HG03159 (cell line): ENCODE measurements around the gene TFDP2.

Source experiments
- ATAC-seq: cut with Tn5 transposase; IDR thresholded peaks from one replicate; pipeline ENCODE4 v1.9.1; 2021; ENCODE audit warnings: mild to moderate bottlenecking, moderate library complexity; ENCODE audit not compliant: unreplicated experiment

The TFDP2 gene

DNA sequence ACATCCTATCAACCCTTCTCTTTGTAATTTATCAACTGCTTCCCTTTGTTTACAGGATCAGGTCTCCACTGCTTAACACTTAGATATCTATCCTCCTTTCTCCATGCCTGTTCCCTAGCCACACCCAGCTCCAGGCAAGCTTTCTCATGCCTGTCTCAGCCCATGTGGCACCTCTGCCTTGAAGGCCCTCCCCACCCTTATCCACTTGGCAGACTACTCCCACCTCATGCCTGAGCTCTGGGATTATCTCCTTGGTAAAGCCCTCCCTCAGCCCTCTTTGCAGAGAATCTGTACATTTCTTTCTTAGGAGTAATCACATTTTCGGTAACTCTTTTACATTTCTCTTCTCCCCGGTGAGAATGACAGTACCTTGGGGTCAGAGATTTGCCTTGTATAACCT lies 176.9 kb downstream of the TFDP2 start:
- no peak for ATAC-seq

DNA sequence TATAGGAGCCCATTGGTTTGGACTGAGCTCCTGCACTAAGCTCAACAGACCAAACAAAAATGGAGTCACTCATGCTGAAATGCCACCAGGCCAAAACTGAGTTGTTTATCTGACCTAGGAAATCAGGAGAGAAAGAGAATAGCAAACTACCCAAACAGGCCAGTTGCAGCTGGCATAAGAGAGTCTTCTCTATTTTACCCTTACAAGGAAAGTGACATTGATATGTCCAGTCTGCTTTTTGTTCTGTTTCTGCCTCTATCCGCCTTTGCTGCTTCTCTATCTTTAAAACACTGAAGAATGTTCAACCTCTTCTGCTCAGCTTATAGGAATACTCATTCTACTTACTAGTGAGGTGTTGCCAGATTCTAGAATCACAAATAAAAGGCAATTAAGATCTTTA lies 177.8 kb downstream of the TFDP2 start:
- no peak for ATAC-seq

DNA sequence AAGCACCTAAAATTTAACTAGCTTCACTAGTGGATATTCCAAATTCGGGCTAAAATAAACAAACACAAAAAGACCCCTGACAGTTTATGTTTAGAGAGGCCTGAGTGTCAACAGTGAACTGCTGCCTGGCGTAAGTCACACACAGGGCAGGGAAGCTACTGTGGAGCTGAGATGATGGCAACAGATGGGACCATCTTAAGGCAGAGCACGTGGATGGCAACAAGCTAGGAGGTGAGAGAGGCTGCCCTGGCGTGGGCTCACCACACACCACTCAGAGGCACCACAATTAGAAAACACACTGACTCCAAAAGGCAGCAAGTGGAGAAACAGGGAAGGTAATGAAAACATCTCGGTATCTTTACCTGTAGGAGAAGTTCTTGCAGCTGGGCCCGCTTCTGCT lies 179.6 kb downstream of the TFDP2 start:
- ATAC-seq: no peak

DNA sequence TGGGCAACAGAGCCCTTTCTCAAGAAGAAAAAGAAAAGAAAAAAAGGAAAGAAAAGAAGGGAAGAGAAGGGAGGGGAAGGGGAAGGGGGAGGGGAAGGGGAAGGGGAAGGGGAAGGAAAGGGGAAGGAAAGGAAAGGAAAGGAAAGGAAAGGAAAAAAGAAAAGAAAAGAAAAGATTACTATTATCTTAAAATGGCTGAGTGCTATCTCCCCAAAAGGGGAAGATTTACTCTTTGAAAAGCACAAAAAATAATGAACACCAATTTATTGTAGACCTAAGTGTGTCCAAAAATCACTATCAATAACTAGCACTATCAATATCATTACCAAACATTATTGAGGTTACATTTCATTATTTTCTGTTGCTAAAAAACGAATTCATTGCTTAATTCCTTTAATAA lies 183.9 kb downstream of the TFDP2 start:
- no peak for ATAC-seq

DNA sequence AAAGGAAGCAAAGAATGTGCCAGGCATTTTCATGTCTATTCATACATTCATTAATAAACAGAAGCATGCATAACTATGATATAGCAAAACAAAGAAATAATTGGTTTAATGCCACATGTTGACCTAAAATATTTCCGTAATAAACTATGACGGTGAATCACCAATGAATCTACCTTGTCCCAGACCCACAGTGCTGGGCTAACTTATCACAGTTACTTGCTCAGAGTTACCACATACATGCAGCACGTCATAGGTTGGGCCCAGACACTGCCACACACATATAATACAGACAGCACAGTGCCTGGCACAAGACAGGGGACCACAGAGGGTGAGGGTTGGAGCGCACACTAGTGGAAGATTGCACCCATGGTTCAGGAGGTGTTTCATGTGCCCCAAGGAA lies 186.0 kb downstream of the TFDP2 start:
- no peak for ATAC-seq

DNA sequence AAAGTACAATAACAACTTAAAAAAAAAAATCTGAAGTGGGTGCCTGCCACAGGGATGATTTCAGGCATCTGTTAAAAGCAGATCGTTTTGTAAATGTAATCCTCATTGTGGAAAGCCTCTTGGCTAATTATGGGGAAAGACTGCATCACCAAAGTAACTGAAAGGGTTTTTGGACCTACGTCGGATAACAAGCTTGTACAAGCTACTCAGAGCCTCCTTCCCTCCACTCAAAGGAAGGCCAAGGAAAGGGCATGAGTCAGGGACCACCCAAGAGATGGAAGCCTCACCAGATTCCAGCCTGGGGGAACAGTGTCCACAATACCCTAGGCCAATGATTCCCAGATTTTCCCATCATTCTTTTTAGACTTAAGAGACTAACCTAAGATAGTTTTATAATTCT lies 188.6 kb downstream of the TFDP2 start:
- no peak for ATAC-seq

DNA sequence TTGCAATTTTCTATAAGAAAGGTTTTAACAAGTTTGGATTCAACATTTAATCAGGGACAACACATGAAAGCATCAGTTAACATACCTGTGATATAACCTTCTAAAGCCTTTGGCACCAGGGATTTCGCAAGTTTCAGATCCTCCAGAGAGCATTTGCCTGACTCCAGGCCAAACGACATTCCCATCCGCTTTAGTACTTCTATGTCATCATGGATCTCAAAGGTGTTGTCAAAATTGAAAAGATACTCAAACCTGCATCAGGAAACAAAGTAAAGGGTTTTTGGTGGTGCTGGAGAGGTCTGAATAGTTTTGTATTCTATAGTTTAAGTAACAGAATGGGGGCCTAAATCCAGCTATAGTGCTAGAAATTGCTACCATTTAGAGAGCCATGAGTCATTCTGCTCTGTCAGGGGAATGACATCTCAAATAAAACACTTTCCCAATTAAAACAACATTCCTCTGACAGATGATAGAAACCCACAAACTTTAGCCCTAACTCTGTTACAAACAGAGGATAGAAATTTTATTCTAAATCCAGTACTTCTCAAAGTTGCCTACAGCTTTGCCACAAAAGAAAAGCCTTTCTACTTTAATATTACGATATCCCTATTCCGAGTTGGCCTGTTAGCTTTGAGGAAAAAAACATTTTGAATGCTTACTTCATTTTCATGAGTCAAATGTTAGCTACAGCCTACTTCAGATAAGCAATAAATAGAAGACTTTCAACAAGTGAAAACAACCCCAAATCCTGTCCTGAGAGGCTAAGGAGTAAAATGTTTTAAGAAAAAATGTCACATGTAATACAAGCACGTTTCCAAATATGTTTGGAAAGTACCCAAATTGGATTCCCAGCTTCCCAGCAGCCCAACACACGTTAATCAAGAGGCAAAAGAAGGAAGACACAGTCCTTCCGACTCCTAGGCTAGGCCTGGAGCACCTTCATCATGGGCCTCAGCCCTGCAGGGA lies 189.5 kb downstream of the TFDP2 start:
- no peak for ATAC-seq

DNA sequence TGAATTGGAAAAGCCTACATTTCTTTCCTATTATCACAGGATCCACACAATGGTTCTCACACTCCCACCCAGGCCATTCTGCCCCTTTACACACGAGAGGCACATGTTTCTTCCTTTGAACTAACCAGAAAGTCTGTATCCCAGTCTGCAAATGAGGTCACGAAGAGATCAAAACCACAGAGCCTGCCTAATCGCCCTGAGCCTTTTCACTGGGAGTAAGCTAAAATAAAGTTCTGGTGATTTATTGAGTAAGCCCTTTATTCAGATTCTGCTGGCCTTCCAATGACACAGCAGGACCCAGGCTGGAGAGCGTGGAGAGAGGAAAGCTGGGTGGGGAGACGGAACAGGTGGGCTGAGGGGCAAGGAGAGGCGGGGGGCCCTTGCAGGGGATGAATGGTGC lies 194.2 kb downstream of the TFDP2 start:
- ATAC-seq: no peak

DNA sequence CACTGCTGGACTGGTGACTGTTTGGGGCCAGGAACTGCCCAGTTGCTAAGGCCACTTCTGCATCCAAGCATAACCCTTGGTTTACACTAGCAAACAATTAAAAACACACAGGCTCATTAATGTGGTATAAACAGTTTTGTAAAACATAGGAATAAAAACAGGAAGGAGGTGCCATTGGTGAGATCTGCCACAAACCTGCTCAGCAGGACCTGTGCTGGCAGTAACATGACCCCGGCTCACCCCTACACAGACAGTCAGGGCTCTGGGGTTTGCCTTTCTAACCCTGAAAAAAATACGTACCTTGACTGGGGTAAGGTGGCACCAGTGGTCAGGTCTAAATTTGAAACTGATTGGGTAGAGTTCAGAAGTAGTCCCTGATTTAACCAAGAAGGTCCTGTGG lies 196.7 kb downstream of the TFDP2 start:
- ATAC-seq: no peak

DNA sequence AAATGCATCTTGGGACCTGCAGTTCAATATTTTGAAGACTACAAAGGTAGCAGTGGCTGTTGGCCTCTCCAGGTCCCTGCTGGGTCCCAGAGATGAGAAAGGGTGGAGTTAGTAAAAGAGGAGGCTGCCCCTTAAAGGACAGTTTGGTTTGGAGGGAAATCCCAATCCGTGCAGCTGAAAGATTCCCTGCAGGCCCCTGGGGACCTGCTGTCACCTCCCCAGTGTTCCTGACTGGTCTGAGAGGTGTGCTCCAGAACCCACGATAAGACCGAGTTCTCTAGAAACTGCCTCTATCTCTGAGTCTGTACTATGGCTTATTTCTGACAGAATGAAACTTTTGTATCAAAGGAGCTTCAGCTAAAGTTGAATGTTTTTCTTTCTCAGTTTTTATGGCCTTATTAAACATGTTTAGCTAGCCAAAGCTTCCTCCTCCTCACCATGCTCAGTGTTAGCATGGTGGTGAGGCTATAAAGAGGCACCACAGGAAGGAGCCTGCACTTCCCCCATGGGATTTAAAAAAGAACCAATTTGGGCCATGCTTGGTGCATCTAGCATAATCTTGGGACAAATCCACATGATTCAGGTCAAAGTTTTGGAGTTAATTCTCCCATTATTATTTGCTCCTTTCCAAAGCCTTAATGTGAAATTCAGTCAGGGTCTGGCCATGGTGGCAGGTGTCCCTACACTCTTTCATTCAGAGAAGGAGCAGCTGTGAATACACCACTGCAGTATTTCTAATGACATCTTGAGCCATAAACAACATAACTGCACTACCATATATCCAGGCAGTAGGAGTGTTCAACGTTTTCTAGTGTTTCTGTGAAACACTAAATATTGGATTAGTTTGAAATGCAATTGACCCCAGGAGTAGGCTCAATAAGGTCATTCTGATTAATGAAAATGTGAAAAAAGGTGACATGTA lies 198.5 kb downstream of the TFDP2 start:
- no peak for ATAC-seq

DNA sequence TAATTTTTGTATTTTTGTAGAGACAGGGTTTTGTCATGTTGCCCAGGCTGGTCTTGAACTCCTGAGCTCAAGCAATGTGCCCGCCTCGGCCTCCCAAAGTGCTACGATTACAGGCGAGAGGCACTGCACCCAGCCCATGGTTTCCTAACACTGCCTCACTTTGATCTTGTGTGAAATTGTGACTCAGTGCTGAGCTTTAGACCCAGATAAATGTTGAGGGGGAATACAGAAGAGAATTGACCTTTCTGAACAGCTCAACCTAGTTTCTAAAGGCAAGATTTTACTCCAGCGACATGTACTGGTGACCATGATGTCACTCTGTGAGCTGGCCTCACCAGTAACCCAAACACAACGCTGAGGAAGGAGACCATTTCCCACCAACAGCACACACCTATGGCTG lies 199.4 kb downstream of the TFDP2 start:
- no peak for ATAC-seq

DNA sequence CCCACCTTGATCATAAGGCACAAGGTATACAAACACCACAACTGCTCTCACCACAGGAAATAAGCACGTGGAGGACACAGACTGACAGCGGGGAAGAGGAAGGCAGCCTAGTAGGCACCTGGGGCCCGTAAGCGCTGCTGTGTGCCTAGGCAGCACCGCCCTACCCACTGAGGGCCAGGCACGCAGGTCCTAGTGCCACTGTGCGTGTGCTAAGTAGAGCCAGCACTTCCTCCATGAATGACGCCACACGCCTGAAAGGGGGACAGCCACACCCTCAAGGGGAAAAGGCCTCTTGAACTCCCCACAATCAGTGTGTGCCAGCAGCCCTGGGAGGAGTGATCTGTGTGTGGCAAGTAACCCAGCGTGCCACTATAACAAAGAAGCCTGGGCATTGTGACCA lies 199.9 kb downstream of the TFDP2 start:
- ATAC-seq: no peak

DNA sequence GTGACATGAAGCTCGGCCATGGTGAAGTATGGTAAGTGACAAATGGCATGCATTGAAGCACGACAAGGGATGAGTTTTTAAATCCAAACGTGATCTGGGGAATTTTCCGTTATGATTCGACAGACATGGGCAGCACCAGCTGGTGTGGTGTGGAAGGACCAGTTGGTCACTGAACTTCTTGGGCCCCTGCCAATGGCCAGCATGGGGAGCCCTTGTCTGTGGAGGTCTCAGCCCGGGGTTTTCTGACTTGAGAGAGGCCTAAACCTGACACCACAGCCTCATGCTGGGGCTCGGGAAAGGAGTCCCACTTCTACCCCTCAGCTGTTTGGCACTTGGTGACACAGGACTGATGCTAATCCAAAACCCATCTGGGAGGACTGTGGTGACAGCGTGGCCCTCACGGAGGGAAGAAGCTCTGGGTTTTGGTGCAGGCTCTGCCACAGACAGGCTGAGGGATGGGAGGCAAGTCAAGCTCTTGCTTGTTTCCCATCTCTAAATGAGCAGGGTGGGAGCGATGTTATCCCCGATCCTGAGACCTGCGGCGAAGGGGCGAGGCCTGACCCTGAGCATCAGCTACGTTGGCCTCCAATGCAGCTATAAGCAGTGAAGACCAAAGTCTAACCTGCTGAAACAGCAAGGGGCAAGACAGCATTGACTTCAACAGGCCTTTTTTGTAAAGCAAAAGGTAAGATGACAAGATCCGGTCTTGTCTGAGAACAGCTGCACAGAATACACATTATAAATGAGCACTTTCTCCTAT lies 203.4 kb downstream of the TFDP2 start:
- no peak for ATAC-seq

DNA sequence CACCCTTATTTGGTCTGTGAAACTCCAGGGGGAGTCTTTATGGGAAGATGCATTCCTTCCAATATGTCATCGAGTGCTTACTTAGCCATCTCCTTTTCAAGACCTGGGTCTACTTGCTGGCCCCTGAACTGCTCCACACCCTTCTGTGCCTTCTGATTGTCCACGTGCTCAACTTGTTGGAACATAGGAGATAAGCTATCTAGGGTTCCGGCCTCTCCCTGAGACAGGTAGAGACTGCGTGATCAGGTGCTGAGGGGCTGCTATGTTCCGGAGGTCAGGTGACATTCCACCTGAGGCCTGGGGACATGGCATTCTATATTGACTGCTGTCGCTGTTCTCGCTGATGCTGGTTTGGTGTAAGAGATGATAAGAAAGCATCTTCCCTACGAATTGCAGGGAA lies 207.3 kb downstream of the TFDP2 start:
- no peak for ATAC-seq

DNA sequence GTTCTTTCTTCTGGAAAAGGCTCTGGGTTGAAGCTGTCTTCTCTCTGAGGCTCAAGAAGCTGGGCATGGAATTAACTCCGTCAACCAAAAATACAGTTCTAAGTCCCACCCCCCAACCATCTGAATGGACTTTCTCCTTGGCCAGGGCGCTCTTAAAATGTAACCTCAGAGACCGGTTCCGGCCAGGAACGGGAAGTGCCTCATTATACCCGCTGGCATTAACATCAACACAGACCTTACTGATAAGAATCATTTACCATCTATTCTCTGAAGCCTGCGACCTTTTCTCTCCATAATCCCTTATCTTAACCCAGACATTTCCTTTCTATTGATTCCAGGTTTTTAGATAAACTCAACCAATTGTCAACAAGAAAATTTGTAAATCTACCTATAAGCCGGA lies 208.3 kb downstream of the TFDP2 start:
- ATAC-seq: no peak

DNA sequence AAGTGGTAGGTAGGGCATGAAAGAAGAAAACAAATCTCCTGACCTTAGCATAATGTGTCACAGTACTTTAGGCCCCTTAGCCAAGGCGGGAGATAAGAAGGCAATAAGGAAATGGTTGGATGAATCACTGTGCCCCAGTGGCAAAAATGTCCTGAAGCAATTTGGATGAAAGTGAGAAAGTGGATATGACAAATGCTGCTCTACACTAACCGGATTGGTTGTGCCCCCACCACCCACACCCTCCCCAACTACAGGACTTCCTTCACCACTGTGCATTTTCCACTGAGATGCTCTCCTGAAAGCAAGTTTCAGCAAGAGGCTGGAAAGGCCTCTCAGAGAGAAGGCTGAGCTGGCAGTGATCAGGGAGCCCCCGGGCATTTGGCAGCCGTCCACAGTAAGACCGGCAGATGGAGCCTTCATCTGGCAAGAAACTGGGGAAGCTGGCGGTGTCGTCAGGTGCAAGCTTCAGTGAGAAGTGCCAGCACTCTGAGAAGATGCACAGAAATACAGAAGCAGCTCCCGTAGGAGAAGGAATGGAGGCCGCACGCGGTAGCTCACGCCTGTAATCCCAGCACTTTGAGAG lies 209.1 kb downstream of the TFDP2 start:
- no peak for ATAC-seq

DNA sequence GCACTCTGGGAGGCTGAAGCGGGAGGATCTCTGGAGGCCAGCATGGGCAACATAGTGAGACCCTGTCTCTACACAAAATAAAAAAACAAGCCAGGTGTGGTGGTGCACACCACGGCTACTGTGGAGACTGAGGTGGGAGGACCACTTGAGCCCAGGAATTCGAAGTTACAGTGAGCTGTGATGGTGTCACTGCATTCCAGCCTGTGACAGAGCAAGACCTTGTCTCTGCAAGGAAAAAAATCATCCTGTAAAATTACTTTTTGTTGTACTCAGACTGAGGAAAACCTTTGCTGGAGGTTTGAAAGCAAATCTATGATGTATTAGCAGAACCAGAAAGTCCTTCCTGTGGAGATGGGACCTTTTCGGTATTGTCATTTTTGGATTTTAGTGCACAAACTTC lies 209.6 kb downstream of the TFDP2 start:
- no peak for ATAC-seq

DNA sequence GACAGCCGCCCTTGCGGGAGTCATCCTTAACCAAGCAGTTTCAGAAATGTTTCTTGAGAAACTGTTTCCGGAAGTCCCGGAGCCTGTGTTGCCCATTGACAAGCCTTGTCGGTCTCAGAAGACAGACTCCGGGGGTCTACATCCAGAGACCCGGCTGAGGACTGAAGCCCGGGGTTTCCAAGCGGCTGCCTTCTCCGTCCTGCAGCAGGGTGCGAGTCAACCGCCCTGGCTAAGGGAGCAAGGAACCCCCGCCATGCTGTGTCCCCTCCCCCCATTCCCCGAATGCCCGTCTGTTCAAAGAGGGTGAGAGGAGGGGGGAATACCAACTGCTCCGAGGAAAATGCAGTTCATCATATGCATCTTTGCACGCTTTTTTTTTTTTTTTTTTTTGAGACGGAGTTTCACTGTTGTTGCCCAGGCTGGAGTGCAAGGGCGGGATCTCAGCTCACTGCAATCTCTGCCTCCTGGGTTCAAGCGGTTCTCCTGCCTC lies 211.3 kb downstream of the TFDP2 start:
- ATAC-seq: no peak

DNA sequence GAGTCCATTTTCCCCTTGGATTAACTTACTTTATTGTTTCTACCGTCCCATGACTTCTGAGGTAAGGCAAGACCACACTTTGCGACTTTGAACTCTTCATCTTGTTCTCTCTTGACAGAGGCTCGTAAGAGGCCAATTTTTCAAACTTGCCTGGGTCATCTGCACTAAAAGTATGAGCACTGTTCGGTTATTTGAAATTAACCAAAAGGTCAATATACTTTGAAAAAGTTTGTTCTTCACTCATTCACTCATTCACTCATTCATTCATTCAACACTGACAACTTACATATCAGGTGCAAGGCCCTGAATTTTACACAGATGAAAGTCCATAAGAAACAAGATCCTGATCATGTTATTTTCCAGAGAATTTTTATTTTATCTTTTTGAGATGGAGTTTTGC lies 215.0 kb downstream of the TFDP2 start:
- ATAC-seq: no peak

DNA sequence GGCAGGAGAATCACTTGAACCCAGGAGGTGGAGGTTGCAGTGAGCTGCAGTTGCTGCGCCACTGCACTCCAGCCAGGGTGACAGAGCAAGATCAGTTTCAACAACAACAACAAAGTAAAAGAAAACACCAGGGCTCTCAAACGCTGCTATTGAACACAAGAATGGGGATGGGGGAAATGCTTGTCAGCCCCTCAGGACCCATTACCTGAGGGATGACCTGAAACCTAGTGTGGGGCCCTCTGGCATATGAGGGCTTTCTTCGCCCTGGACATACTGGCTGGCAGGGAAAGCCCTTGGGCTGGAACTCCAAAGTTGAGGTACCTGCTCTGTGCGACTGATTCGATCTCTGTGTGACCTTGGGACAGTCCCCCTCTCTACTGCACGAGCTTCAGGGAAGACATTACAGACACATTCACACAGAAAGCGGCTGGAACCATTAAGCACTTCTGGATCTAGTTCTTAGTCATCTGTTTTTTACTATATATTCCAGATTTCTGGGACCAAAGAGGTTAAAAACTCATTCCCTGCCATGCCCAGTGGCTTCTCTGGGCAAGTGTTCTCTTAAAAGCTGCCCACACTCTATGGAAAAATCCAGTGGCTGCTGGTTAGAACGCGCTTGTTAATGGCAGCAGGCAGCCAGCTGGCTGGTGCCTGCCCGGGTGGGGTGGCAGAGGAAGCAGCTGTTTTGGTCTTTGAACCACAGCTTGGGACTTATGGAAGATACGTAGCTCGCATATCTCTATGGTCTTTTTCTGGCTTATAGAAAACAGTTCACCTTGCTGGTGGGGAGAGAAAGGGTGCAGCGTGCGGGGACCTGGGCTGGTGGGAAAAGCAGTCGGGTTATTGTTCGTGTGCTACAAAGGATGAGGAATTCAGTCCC lies 215.7 kb downstream of the TFDP2 start:
- ATAC-seq: no peak
